IMR-90 (cell line): ENCODE results near the gene CTIF.

Experiments used
- BHLHE40 ChIP-seq: fragments of 150-350 bp; IDR thresholded peaks from 2 replicates; pipeline ENCODE4 v1.6.1; 2016; ENCODE audit warnings: mild to moderate bottlenecking, low read depth, low read length
- CEBPB ChIP-seq: IDR thresholded peaks from 2 replicates; pipeline ENCODE4 v1.6.1; 2012; ENCODE audit warnings: low read depth, low read length, improper control_type of control experiment
- CHD1 ChIP-seq: IDR thresholded peaks from 2 replicates; pipeline ENCODE4 v1.6.1; 2012; ENCODE audit warnings: low read depth, low read length, improper control_type of control experiment
- FOS ChIP-seq: fragments of 150-350 bp; IDR thresholded peaks from 2 replicates; pipeline ENCODE4 v1.6.1; 2016; ENCODE audit warnings: low read depth, low read length
- MAFK ChIP-seq: IDR thresholded peaks from 2 replicates; pipeline ENCODE4 v1.6.1; 2012; ENCODE audit warnings: low read depth, low read length, improper control_type of control experiment
- MXI1 ChIP-seq: IDR thresholded peaks from 2 replicates; pipeline ENCODE4 v1.6.1; 2012; ENCODE audit warnings: low read depth, mild to moderate bottlenecking, low read length, moderate library complexity, borderline replicate concordance
- POLR2A ChIP-seq: IDR thresholded peaks from 2 replicates; pipeline ENCODE4 v1.6.1; 2012; ENCODE audit warnings: mild to moderate bottlenecking, low read depth, low read length
- RAD21 ChIP-seq: IDR thresholded peaks from 2 replicates; pipeline ENCODE4 v1.6.1; 2012; ENCODE audit warnings: low read length, improper control_type of control experiment
- RCOR1 ChIP-seq: IDR thresholded peaks from 2 replicates; pipeline ENCODE4 v1.6.1; 2012; ENCODE audit warnings: mild to moderate bottlenecking, low read length, improper control_type of control experiment; ENCODE audit not compliant: insufficient replicate concordance
- RFX5 ChIP-seq: IDR thresholded peaks from 2 replicates; pipeline ENCODE4 v1.8.0; 2012; ENCODE audit warnings: low read depth, mild to moderate bottlenecking, low read length, moderate library complexity
- SMC3 ChIP-seq: fragments of 150-350 bp; IDR thresholded peaks from 2 replicates; pipeline ENCODE4 v1.6.1; 2016; ENCODE audit warnings: low read depth, mild to moderate bottlenecking, antibody characterized with exemption, low read length, moderate library complexity
- USF2 ChIP-seq: fragments of 150-350 bp; IDR thresholded peaks from 2 replicates; pipeline ENCODE4 v1.6.1; 2017; ENCODE audit warnings: mild to moderate bottlenecking, antibody characterized with exemption, low read length, low read depth
- TF ChIP-seq, protein P1 (sequence below): conservative IDR thresholded peaks from 2 replicates; pipeline ENCODE4 v1.5.1; 2012; ENCODE audit warnings: mild to moderate bottlenecking, low read depth, low read length, improper control_type of control experiment
- TF ChIP-seq, protein P2 (sequence below): fragments of 150-350 bp; IDR thresholded peaks from 2 replicates; pipeline ENCODE4 v1.6.1; 2016; ENCODE audit warnings: low read depth, mild to moderate bottlenecking, low read length, moderate library complexity, borderline replicate concordance

GRCh38 chr18:48690494-48690893, 151.7 kb downstream of the CTIF start:
- TF ChIP-seq, protein P1, sequence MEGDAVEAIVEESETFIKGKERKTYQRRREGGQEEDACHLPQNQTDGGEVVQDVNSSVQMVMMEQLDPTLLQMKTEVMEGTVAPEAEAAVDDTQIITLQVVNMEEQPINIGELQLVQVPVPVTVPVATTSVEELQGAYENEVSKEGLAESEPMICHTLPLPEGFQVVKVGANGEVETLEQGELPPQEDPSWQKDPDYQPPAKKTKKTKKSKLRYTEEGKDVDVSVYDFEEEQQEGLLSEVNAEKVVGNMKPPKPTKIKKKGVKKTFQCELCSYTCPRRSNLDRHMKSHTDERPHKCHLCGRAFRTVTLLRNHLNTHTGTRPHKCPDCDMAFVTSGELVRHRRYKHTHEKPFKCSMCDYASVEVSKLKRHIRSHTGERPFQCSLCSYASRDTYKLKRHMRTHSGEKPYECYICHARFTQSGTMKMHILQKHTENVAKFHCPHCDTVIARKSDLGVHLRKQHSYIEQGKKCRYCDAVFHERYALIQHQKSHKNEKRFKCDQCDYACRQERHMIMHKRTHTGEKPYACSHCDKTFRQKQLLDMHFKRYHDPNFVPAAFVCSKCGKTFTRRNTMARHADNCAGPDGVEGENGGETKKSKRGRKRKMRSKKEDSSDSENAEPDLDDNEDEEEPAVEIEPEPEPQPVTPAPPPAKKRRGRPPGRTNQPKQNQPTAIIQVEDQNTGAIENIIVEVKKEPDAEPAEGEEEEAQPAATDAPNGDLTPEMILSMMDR = no peak
- no peak for TF ChIP-seq RFX5
- no peak for TF ChIP-seq MAFK
- TF ChIP-seq MXI1 = no peak
- TF ChIP-seq FOS = no peak
- TF ChIP-seq SMC3 = no peak
- no peak for TF ChIP-seq USF2
- no peak for TF ChIP-seq CEBPB
- TF ChIP-seq POLR2A = no peak
- TF ChIP-seq, protein P2, sequence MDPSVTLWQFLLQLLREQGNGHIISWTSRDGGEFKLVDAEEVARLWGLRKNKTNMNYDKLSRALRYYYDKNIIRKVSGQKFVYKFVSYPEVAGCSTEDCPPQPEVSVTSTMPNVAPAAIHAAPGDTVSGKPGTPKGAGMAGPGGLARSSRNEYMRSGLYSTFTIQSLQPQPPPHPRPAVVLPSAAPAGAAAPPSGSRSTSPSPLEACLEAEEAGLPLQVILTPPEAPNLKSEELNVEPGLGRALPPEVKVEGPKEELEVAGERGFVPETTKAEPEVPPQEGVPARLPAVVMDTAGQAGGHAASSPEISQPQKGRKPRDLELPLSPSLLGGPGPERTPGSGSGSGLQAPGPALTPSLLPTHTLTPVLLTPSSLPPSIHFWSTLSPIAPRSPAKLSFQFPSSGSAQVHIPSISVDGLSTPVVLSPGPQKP = no peak
- no peak for TF ChIP-seq RAD21
- no peak for TF ChIP-seq BHLHE40
- no peak for TF ChIP-seq RCOR1
- no peak for TF ChIP-seq CHD1
